Measurements from ENCODE around the gene KCNQ2.

KCNQ2 gene

DNA sequence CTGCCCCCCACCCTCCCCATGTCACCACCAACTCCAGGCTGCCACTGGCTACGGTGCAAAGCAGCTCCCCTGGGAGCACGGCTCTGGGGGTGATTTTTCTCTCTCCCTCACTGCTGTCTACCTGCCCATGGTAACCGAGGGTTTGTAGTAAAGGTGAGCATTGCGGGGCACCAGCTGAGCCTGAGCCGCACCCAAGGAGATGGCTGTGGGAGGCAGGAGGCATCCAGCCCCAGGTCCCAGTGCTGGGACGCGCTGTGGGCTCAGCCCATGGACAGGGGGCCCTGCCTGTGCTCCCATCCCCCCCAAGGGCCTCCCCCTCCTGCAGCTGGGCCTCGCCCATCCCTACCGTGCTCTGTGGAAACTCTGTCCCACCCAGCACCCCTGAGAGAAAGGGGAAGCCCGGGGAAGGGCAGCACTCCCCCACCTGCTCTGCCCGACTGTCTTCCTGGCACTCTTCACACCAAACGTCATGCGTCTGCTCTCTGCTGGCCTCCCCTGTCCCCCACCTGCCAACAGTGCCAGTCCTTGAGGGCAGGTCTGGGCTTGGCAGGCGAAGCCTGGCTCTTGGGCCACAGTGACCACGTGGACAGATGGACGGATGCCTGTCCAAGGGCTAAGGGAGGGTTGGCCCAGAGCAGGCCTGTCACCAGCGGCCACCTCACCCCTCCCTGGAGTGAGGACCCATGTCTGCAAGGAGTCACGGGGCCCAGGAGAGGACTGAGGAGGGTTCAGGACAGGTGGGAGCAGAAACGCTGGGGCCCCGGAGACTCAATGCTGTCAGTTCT, 107.5 kb downstream of the KCNQ2 start:
- no peak for DNase-seq

- DNase-seq, result no peak
Measured at GRCh38 chr20:63363981-63364561, 108.4 kb downstream of the KCNQ2 start.

DNA sequence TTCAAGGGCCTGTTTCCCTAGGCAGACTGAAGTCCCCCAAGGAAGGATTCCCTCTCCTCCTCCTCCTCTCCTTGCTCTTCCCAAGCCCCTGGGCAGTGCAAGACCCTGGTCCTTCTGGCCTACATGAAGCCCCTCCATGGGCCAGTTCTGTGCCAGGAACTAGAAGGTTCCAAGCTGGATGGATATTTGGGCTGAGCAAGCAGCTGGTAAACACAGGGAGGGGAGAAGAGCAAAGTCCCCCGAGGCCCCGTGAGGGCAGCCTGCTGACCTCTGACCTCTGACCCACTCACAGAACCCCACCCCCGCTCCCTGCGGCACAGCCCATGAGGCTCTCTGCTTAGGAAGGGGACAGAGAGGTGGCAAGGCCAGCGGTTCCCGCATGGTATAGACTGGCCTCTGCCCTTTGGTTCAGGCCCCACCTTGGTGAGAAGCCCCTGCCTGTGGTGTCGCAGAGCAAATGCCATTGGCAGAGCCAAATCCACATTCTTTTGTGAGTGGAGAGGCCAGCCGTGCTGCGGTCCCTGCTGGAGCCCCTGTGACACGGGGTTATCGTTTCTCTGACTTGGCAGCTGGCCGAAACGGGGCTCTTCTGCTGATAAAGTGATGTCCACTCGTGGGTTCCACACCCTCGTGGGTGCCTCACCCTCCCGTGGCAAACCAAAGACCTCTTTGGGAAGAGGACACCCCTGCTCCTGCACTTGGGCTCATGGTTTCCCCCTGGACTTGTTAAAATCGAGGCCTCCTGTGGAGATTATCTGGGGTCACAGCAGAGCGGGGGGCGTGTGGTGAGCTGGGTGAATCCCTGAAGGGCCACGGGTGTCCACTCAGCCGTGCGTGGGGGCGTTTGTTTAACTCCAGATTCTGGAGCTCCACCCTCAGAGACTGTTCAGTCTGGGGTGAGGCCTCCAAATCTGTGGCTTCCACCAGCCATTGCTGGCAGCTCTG, 109.2 kb downstream of the KCNQ2 start:
- no peak for DNase-seq

DNA sequence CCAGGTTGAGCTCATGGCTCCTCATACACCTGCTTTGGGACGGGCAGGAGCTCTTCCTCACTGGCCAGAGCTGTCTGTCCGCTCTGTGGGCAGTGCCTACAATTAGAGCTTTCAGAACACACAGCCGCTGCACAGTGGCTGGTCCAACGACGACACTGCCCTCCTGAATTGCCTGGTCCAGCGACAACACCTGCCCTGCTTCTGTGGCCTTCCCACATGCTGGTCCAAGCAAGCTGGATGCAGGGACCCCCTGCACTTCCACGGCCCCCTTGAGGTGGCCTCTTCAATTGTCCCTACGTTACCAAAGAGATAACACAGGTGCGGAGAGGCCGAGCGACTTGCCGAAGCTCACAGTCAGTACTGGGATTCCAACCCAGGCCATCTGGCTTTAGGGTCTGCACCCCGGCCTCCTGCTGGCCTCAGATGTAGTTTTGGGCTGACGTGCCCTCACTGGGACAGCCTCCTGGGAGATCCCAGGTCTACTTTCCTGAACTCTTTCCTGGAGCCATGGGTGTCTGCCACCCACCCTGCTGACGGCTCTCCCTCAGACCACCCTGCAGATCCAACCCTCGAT, 109.9 kb downstream of the KCNQ2 start:
- DNase-seq, result no peak

DNA sequence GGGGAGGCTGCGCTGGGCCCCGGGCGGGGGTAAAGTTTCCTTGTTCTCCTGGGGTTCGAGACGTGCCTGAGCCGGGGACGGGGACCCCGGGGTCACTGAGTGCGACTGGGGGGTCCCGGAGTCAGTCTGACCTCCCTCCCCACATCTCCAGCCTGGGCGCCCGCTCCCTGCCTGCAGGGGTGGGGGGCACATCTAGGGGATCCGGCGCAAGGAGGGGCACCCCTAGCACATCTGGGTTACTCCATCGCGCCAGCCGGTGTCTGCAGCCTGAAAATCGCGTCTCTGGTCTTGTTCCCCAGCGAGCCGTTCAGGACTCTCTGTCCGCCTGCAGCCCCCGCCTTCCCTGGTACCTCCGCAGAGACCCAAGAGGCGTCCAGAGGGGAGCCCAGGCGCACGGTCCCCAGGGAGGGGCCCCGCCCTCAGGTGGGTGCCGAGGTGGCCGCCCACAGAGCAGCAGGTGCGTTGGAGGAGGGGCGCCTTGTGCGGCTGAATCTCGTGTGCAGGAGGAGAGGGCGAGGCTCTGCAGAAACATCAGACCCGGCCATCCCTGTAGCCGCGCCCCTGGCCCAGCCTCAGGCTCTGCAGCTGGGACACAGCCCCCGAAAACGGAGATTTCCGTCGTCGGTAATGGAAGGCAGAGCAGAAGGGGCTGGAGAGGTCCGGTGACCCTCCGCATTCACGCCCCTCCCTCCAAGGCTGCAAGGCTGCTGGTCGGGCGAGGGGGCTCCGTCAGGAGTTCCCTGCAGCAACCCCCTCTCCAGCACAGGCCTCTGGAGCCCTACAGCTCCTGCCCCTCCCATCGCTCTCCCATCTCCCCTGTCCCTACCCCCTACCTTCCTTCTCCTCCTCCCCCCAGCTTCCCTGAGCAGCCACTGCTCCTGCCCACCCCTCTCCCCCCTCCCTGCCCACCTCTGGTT, 110.7 kb downstream of the KCNQ2 start:
- DNase-seq, result no peak

DNA sequence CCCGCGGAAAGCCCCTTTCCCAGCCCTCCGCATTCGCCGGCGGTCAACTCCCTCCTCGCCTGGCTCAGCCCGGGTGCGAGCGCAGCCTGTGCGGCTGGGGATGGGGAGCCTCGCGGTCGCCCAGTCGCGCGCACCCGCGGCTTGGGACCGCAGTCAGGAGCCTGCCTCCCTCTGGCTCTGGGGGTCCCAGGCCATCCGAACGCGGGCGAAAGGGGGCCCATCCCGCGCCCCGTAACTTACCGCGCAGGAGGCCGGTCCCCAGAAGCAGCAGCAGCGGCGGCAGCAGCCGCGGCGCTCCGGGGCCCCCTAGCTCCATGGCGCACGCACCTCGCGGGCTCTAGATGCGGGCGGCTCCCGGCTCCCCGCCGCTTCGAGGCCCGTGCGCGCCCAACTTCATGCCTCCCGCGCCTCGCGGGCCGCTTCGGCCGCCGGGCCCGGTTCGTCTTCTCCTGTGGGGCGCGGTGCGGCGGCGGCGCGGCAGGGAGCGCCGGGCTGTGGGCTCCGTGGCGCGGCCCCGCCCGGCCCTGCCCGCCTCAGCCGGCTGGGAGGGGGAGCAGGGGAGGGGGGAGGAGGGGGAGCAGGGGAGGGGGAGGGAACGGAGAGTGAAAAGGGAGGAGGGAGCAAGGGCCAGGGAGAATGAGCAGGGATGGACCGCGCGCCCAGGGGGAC, 111.5 kb downstream of the KCNQ2 start, which contains the start of gene CHRNA4:
TSS of gene CHRNA4 (minus strand) at position 500 of the 669 bp plus-strand sequence. CDS start at position 316, 184 bp downstream.
- no peak for DNase-seq

- no peak for DNase-seq
Measured at GRCh38 chr20:63359937-63360849, 112.3 kb downstream of the KCNQ2 start.

- DNase-seq, result no peak
Measured at GRCh38 chr20:63359164-63359934, 113.1 kb downstream of the KCNQ2 start.

GRCh38 chr20:63357921-63358905, 114.2 kb downstream of the KCNQ2 start:
- no peak for DNase-seq

DNA sequence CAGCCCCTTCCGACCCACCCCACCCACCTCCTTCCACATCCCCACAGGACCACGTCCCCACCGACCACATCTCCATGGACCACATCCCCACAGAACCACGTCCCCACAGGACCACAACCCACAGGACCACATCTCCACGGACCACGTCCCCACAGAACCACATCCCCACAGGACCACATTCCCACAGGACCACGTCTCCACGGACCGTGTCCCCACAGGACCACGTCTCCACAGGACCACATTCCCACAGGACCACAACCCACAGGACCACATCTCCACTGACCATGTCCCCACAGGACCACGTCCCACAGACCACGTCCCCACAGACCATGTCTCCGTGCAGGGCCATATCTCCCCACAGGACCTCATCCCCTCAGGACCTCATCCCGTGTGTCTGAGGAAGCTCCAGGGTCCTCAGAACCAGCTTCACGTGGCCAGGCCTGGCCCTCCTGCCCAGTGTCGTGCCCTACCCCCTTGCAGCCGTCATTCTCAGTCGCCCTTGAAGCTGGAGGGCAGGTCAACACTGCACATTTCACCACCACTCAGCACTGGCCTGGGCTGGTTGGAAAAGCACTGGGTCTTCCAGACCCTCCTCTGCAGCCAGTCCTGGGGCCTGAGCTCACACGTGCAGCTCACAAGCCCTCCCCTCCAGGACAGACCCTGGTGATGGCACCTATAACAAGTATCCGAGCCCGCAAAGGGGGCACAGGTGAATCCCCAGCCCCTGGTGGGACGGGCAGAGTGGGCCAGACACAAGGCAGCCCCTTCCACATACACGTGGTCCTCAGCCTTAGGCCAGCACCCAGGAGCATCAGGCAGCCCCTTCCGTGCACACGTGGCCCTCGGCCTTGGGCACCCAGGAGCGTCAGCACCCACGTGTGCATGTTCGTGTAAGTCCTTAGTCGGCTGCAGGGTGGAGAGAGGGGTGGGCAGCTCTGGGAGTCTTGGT, 115.2 kb downstream of the KCNQ2 start:
- DNase-seq, result no peak

DNA sequence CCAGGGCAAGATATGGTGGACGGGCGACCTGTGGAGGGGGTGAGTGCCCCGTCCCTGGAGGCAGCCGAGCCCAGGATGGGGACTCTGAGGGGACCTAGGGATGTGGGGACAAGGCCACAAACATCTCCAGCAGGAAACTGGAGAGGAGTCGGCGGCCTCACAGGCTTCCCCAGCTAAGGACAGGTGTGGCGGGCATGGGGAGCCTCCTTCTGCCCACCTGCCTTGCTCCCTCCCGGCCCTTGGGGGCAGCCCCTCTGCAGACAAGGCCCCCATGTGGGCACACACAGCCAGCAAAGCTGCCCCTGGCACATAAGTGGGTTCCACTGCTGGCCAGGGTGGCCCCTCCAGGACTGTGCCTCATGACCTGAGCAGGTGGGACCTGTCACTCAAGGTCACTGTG, 115.9 kb downstream of the KCNQ2 start:
- no peak for DNase-seq

- DNase-seq, result no peak
Measured at GRCh38 chr20:63355781-63356295, 116.6 kb downstream of the KCNQ2 start.

DNA sequence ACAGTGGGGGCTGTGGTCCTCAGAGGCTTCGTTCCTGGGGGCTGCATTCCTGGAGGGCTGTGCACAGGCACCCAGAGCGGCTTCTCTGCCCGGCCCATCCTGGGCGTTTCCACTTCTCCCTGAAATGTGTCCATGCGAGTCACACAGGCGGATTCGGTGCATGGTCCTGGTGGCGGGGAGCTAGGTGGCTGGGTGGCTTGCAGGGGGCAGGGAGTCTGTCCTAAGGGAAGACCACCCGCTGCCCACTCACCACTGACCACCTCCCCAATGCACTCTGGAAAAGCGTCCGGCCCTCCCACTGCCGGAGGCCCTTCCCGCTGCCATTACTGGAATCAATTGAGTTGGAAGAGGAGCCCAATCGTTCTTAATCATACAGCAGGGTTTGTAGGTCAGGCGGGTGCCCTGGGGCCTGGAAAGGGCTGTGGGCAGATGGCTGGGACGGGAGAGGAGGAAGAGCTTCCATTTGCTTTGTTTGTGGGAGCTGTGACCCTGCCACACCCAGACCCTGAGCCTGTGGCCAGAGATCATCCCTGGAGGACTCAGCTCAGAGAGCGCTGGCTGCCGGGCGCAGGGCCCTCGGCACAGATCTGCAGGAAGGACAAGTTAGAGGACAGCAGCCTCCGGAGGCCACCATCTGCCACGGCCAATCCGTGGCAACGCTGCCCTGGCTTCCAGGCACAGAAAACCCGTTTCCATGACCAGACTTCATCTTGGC, 117.7 kb downstream of the KCNQ2 start:
- no peak for DNase-seq

DNA sequence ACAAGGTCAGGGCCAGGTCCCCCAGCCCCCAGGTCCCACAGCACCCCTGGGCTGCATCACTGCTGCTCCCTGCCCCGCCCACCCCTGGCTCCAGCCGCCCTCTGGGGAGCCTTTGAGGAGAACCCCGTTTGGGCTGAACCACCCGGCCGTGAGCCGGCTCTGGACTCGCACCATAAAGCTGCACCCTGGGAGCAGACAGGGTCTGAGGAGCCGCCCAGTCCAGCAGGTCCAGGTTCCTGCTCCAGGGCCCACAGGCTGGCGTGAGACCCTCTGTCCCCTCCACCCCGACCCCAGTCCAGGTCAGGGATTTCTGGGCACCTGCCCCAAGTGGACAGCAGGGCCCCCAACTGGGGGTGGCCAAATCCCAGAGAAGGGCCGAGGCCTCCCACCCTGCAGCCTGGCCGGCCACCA, 119.6 kb downstream of the KCNQ2 start:
- DNase-seq, result no peak

GRCh38 chr20:63351811-63352591, 120.5 kb downstream of the KCNQ2 start:
- DNase-seq, result no peak

Data from CD4-positive, alpha-beta T cell treated with Interferon gamma for 1 hour (primary cell).